GM20000 (cell line): ENCODE data around the gene PBX2.

Source experiments
- DNase-seq: peaks from one replicate; pipeline ENCODE4 v3.0.0; 2012; ENCODE audit warnings: low spot score
- CTCF ChIP-seq: IDR thresholded peaks from 2 replicates; pipeline ENCODE4 v1.5.1; 2012; ENCODE audit warnings: mild to moderate bottlenecking, control low read depth; ENCODE audit errors: extremely low read depth, missing control alignments

PBX2 gene

GRCh38 chr6:32183030-32183429, 7.0 kb downstream of the PBX2 start:
- DNase-seq, result no peak
- no peak for TF ChIP-seq CTCF

- no peak for TF ChIP-seq CTCF
- DNase-seq, result no peak
Measured at GRCh38 chr6:32182555-32182981, 7.4 kb downstream of the PBX2 start.

- TF ChIP-seq CTCF, result no peak
- no peak for DNase-seq
Measured at GRCh38 chr6:32181915-32182529, 8.0 kb downstream of the PBX2 start.

- no peak for TF ChIP-seq CTCF
- no peak for DNase-seq
Measured at GRCh38 chr6:32181148-32181702, 8.8 kb downstream of the PBX2 start.

GRCh38 chr6:32179766-32180405, 10.1 kb downstream of the PBX2 start:
- TF ChIP-seq CTCF, result no peak
- DNase-seq, result no peak

GRCh38 chr6:32178547-32179440, 11.2 kb downstream of the PBX2 start:
- TF ChIP-seq CTCF, result no peak
- DNase-seq, result no peak
